ENCODE measurements around the gene GPR149.

The GPR149 gene

DNA sequence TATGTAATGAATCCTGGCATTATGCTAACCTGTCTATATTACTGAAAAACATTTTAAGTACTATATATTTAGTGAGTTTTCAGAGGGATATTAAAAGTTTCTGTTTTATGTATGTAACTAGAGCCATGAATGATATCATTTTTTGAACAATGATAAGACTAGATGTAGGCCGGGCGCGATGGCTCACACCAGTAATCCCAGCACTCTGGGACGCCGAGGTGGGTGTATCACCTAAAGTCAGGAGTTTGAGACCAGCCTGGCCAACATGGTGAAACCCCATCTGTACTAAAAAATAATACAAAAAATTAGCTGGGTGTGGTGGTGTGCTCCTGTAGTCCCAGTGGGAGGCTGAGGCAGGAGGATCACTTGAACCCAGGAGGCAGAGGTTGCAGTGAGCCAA is 139.8 kb downstream of the GPR149 start:
- no peak overlapping the region for H3K27ac ChIP-seq
- TF ChIP-seq, protein P1, sequence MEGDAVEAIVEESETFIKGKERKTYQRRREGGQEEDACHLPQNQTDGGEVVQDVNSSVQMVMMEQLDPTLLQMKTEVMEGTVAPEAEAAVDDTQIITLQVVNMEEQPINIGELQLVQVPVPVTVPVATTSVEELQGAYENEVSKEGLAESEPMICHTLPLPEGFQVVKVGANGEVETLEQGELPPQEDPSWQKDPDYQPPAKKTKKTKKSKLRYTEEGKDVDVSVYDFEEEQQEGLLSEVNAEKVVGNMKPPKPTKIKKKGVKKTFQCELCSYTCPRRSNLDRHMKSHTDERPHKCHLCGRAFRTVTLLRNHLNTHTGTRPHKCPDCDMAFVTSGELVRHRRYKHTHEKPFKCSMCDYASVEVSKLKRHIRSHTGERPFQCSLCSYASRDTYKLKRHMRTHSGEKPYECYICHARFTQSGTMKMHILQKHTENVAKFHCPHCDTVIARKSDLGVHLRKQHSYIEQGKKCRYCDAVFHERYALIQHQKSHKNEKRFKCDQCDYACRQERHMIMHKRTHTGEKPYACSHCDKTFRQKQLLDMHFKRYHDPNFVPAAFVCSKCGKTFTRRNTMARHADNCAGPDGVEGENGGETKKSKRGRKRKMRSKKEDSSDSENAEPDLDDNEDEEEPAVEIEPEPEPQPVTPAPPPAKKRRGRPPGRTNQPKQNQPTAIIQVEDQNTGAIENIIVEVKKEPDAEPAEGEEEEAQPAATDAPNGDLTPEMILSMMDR (conservative IDR thresholded peaks at IDR 0.05): no peak
